Measurements from ENCODE around the gene GAL3ST1. TPM values are rescaled to one million over a fixed set of nuclear protein-coding genes. Genes with fewer than 3 reads are reported as not detected.

Gene GAL3ST1
- total and polyA plus RNA-seq, 2 experiments from 2014 or later = 11.4 to 17.1 TPM

DNA sequence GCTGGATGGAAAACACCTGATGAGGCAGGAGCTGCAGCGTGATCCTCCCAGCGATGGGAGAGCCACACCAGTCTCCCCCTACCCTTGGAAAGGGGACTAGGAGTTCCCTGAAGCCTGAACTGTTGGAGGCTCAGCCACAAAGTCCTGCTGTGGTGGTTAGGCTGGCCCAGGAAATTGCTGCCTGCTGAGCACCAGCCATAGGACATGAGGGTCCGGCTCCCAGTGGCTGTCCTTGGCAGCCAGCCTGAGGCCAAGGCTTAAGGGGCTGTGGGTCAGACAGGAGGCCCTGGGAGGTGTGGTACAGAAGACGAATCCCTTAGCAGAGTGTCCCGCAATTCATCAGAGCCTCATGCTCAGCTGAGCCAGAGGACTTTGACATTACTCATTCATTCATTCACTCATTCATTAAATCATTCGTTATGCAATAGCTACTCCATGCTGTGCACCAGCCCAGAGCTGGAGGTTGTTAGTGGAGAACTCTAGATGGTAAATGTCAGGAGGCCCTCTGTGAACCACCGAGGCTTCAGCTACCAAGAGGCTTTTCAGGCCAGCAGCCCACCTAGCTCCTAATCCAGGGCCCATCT, 54.5 kb downstream of the GAL3ST1 start:
- Histone ChIP-seq H3K9me2 (replicated peaks; ENCODE audit: insufficient read depth) (no peaks in the 10 kb centered on the region), H3K27me3 (no peaks in the 10 kb centered on the region), H3K4me2 (no peak overlapping the region), H3K9me3 (ENCODE audit: low read depth) (no peaks in the 10 kb centered on the region), H3K36me3 (replicated peaks; ENCODE audit: insufficient read depth, low read depth) (no peaks in the 10 kb centered on the region), H3K79me2 (no peaks in the 10 kb centered on the region), H3K27ac (no peak overlapping the region), H3K4me1 (ENCODE audit: insufficient read depth) (no peaks in the 10 kb centered on the region), H2AFZ (no peak overlapping the region), H3K4me3 (no peak overlapping the region), H4K20me1 (ENCODE audit: insufficient read depth, poor library complexity, severe bottlenecking) (no peaks in the 10 kb centered on the region)
- TF ChIP-seq EZH2 (IDR thresholded peaks at IDR 0.05; ENCODE audit: borderline replicate concordance) (no peak), EZH2phosphoT487 (IDR thresholded peaks at IDR 0.05; ENCODE audit: low read depth, severe bottlenecking, unreplicated experiment) (no peak)
- TF ChIP-seq, protein P1, sequence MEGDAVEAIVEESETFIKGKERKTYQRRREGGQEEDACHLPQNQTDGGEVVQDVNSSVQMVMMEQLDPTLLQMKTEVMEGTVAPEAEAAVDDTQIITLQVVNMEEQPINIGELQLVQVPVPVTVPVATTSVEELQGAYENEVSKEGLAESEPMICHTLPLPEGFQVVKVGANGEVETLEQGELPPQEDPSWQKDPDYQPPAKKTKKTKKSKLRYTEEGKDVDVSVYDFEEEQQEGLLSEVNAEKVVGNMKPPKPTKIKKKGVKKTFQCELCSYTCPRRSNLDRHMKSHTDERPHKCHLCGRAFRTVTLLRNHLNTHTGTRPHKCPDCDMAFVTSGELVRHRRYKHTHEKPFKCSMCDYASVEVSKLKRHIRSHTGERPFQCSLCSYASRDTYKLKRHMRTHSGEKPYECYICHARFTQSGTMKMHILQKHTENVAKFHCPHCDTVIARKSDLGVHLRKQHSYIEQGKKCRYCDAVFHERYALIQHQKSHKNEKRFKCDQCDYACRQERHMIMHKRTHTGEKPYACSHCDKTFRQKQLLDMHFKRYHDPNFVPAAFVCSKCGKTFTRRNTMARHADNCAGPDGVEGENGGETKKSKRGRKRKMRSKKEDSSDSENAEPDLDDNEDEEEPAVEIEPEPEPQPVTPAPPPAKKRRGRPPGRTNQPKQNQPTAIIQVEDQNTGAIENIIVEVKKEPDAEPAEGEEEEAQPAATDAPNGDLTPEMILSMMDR (IDR thresholded peaks at IDR 0.05; ENCODE audit: poor library complexity) = no peak
- WGBS (ENCODE audit: low lambda C conversion rate, missing lambda C conversion rate) = 90% methylated on average over 7 of the region's 7 CpGs
- no peak for DNase-seq (ENCODE audit: low spot score)

DNA sequence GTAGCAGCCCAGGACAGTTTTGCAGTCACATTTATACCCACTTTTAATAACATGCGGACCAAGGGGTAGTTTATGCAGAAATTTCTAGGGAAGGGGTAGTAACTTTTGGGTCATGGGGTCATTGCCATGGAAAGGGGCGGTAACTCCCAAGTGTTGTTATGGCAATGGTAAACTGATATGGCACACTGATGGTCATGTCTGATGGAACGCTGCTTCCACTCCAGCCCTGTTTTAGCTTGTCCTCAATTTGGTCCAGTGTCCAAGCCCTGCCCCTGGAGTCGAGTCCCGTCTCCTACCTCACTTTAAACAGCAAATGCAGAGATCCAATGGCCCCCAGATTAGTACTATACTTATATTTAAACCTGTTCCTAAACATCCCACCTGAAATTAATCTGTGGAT, 57.7 kb downstream of the GAL3ST1 start:
- H3K27ac ChIP-seq = no peak overlapping the region
- H3K79me2 ChIP-seq = no peaks in the 10 kb centered on the region
- H3K36me3 ChIP-seq (replicated peaks; ENCODE audit: insufficient read depth, low read depth) = no peaks in the 10 kb centered on the region
- no peaks in the 10 kb centered on the region for H3K27me3 ChIP-seq
- no peak for TF ChIP-seq EZH2 (IDR thresholded peaks at IDR 0.05; ENCODE audit: borderline replicate concordance)
- no peak overlapping the region for H3K4me3 ChIP-seq
- 89% methylated on average over 5 of the region's 5 CpGs for WGBS (ENCODE audit: low lambda C conversion rate, missing lambda C conversion rate)
- H2AFZ ChIP-seq = no peak overlapping the region
- H3K4me2 ChIP-seq = no peak overlapping the region
- no peaks in the 10 kb centered on the region for H4K20me1 ChIP-seq (ENCODE audit: insufficient read depth, poor library complexity, severe bottlenecking)
- H3K9me2 ChIP-seq (replicated peaks; ENCODE audit: insufficient read depth) = no peaks in the 10 kb centered on the region
- H3K9me3 ChIP-seq (ENCODE audit: low read depth) = no peaks in the 10 kb centered on the region
- no peaks in the 10 kb centered on the region for H3K4me1 ChIP-seq (ENCODE audit: insufficient read depth)
- no peak for DNase-seq (ENCODE audit: low spot score)

DNA sequence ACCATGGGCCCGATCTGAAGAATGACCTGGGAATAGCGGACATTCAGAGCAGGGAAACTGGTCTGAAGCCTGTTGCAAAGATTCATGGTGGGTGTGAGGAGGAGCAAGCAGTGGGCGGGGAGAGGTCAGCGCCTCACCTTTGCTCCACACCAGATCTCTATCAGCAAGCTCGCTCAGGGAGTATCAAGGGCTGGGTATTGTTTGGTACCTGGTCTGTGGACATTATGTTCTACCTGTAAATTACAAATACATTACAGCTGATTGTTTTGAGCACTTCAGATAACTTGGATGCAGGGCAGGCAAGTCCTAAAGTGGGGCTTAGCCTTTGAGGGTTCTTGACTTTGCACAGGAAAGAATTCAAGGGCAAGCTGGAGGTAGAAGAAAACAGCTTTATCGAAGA, 58.2 kb downstream of the GAL3ST1 start:
- H3K4me3 ChIP-seq = no peak overlapping the region
- H3K9me3 ChIP-seq (ENCODE audit: low read depth) = no peaks in the 10 kb centered on the region
- H3K4me2 ChIP-seq = no peak overlapping the region
- no peaks in the 10 kb centered on the region for H3K4me1 ChIP-seq (ENCODE audit: insufficient read depth)
- no peaks in the 10 kb centered on the region for H3K9me2 ChIP-seq (replicated peaks; ENCODE audit: insufficient read depth)
- TF ChIP-seq, protein P1 (IDR thresholded peaks at IDR 0.05; ENCODE audit: poor library complexity) = no peak
- TF ChIP-seq EZH2phosphoT487 (IDR thresholded peaks at IDR 0.05; ENCODE audit: low read depth, severe bottlenecking, unreplicated experiment) = no peak
- no peak for TF ChIP-seq EZH2 (IDR thresholded peaks at IDR 0.05; ENCODE audit: borderline replicate concordance)
- H3K36me3 ChIP-seq (replicated peaks; ENCODE audit: insufficient read depth, low read depth) = no peaks in the 10 kb centered on the region
- H4K20me1 ChIP-seq (ENCODE audit: insufficient read depth, poor library complexity, severe bottlenecking) = no peaks in the 10 kb centered on the region
- H3K27me3 ChIP-seq = no peaks in the 10 kb centered on the region
- no peak overlapping the region for H3K27ac ChIP-seq
- DNase-seq (ENCODE audit: low spot score) = no peak
- 80% methylated on average over 6 of the region's 6 CpGs for WGBS (ENCODE audit: low lambda C conversion rate, missing lambda C conversion rate)
- H2AFZ ChIP-seq = no peak overlapping the region
- no peaks in the 10 kb centered on the region for H3K79me2 ChIP-seq

DNA sequence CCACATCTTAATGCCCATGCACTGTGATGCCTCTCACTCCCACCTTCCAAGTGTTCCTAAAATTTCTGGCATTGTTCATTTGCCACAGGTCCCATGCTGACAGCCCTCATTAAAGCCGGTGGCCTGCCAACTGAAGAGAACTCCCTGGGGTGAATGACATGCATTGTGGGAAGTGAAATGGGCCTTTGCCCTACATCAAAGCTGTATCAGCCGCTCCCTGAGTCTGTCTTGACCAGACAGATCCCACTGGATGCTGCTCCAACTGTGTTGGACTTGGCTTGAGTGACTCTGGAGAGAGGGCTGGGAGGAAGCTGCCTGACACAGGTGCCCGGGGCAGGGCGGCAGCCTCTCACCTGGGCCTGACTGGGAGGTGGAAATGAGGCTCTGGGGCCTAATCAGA, 60.2 kb downstream of the GAL3ST1 start:
- Histone ChIP-seq H3K27ac (no peak overlapping the region), H3K27me3 (no peaks in the 10 kb centered on the region), H3K4me1 (ENCODE audit: insufficient read depth) (no peaks in the 10 kb centered on the region), H3K4me3 (no peak overlapping the region), H3K36me3 (replicated peaks; ENCODE audit: insufficient read depth, low read depth) (no peaks in the 10 kb centered on the region), H3K9me3 (ENCODE audit: low read depth) (no peaks in the 10 kb centered on the region), H3K79me2 (no peaks in the 10 kb centered on the region), H3K4me2 (no peak overlapping the region), H2AFZ (no peak overlapping the region), H4K20me1 (ENCODE audit: insufficient read depth, poor library complexity, severe bottlenecking) (no peaks in the 10 kb centered on the region), H3K9me2 (replicated peaks; ENCODE audit: insufficient read depth) (no peaks in the 10 kb centered on the region)
- TF ChIP-seq, protein P1 (IDR thresholded peaks at IDR 0.05; ENCODE audit: poor library complexity) = no peak
- no peak for TF ChIP-seq EZH2phosphoT487 (IDR thresholded peaks at IDR 0.05; ENCODE audit: low read depth, severe bottlenecking, unreplicated experiment)
- TF ChIP-seq EZH2 (IDR thresholded peaks at IDR 0.05; ENCODE audit: borderline replicate concordance) = no peak
- no peak for DNase-seq (ENCODE audit: low spot score)
- WGBS (ENCODE audit: low lambda C conversion rate, missing lambda C conversion rate) = 89% methylated on average over 4 of the region's 4 CpGs
